Stimulated activated naive CD4-positive, alpha-beta T cell (primary cell): Measurements from ENCODE around the gene PRKAA1.

Experiments used
- DNase-seq, 6 experiments: peaks; one replicate each; lab custom pipeline; 2025; lab: John Stamatoyannopoulos, UW

PRKAA1 gene

DNA sequence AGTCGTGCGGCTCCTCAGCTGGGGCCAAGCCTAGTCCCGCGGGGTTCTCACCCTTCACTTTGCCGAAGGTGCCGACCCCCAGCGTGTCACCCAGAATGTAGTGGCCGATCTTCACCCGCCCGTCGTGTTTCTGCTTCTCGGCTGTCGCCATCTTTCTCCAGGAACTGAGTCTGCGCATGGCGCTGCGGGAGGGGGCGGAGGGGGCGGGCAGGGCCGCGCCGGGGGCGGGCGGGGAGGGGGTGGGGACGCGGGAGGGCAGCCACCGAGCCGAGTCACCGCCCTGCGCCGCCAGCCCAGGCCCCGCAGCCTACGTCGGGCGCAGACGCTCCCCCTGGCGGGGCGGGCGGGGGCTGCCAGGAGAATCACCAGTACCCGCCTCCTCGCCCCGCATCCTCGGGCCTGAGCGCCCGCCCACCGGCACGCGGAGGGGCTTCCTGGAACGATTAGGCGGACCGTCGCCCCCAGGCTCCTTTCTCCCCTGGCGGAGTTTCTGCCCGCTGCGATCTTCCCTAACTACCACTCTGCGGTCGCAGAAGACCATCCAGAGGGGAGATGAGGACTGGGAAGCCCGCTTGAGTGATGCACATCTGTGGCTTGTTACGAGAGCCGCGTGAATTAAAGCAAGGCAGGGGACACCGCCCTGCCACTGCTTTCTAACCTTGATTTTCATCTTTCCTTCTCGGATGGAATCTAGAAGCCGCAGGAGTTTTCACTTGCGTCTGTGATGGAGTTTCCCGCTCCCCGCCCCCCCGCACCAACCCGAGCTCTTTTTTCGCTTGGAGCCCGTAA is at the start of gene PRKAA1:
TSS of gene PRKAA1 (minus strand) at position 363 of the 789 bp plus-strand sequence. CDS start at position 178, 185 bp downstream.
- DNase-seq = peak; percentile 84 to 91 (median 88)

DNA sequence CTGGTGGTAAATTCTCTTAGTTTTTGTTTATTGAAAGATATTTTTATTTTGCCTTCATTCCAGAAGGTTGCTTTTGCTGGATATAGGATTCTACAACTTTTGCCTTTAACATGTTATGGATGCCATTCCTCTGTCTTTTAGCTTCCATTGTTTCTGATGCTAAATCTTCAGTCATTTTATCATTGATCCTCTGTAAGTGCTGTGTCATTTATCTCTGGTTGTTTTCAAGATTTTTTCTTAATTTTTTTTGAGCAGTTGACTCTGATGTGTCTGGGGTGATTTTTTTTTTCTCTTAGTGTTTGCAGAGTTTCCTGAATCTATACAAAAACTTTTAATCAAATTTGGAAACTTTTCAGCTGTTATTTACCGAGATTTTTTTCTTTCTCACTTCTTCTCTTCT is 49.4 kb upstream of the PRKAA1 start:
- no peak for DNase-seq

DNA sequence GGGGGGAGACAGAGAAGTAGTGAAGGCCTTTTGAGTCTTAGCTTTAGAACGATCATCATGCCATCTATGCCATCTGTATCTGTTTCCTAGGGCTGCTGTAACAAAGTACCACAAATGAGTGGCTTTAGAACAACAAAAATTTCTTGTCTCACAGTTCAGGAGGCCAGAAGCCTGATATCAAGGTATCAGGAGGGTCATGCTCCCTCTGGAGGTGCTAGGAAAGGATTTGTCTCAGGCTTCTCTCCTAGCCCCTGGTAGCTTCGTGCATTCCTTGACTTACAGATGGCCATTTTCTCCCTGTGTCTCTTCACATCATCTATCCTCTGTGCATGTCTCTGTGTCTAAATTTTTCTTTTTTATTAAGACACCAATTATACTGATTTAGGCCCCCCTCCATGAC is 48.2 kb upstream of the PRKAA1 start:
- no peak for DNase-seq

DNA sequence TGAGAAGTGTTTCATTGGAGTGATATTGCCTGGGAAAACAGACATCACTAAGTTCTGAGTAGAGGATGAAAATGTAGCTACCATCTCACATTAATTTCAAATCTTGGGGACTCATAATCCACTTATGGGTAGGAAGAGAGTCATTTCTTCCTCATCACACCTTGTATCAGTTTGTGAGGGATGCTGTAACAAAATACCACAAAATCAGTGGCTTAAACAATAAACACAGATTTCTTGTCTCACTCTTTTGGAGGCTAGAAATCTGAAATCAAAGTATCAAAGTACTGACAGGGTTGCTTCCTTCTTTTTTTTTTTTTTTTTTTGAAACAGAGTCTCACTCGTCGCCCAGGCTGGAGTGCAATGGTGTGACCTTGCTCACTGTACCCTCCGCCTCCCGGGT is 46.4 kb upstream of the PRKAA1 start:
- no peak for DNase-seq

DNA sequence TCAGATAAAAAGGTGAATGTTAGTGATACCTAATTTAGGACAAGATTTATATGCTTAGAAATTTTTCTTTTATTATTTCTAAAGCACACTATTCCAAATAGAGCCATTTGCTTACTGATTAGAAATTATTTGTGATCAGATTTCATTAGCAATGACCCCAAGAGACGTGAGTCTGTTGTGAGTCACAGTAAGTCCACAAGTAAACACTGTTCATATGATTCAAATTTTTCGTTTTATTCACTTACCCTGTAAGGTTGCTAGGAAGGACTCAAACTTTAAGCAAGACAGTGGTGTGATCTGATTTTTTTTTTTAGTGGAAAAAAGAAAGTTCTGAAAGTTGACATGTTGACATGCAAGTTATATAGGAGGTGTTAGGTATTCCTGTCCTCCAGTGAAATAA is 44.2 kb upstream of the PRKAA1 start:
- DNase-seq = no peak

DNA sequence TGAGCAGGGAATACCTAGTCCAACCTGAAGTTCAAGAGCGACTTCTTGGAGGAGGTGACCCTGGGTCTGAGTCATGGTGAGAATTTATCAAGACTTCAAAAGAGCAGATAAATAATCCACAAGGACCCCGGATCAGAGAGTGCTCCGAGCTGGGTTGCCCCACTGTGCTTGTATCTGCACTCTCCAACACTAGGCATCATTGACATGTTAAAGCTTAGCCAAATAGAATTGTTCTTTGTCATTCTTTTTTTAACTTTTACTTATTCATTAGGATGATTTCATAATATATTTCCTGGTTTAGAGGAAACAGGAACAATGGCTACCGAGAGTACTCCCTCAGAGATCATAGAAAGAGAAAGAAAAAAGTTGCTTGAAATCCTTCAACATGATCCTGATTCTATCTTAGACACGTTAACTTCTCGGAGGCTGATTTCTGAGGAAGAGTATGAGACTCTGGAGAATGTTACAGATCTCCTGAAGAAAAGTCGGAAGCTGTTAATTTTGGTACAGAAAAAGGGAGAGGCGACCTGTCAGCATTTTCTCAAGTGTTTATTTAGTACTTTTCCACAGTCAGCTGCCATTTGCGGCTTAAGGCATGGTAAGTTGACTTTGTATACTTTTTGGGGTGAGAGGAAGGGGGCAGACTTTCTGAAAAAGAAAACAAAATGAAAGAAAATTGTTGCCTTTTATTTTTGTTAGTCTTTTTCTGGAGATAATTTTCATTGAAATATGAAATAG is 43.1 kb upstream of the PRKAA1 start, which contains the start of gene CARD6:
TSS of gene CARD6 (plus strand) at position 300 of the 738 bp plus-strand sequence. CDS start at position 316, 16 bp downstream.
- peak in 2 of 6 experiments; percentile 8 to 9 for DNase-seq

DNA sequence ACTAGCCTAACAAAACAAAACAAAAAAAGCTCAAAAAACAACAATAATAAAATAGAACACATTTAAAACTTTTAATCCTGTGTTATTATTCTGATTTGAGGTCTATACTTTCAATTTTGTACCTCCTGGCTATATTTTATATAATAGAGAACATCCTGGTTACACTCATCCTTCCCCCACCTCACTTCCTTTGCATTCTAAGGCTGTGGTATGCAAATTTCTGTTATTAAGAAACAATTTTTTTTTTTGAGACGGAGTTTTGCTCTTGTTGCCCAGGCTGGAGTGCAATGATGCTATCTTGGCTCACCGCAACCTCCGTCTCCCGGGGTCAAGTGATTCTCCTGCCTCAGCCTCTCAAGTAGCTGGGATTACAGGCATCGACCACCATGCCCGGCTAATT is 39.9 kb upstream of the PRKAA1 start:
- DNase-seq = peak in 1 of 6 experiments; percentile 4

DNA sequence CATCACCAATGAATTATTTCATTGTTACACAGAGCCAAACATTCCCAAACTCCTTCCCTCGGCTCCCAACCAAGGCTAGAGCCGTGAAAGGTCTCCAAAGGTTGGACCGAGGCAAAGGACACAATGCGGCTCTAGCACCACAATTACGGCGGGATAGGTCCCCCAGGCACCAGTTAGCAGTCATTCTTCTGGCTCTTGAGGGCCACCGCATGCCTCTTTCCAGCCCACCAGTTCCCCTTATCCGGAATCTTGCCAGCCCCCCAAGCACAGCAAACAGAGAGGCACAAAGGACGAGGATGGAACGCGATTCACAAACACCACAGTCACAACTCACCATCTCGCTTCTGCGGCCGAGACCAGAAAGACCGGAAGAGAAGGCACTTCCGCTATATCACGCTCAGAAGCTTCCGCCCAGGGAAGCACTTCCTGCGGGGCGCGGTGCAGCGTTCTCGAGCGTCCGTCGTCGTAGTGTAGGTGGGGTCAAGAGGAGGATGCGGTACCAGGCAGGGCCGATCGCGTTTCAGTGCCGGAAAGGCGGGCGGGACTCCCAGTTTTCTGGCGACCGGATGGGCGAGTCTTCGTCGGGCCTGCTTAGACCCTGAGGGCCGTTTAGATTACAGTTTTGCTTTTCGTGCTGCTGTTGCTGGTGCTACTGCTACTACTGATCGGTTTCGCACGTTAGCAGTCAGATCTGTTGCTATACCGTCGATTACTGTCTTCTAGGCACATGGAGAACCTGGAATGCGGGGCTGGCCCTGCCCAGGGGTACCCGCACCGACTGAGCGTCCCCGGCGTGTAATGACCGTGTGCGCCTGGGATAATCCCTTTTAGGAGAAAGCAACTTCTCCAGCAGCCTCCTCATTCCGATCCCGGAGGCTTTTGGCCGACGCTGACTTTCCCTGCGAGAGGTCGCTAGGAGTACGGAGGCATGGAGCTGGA is 36.9 kb upstream of the PRKAA1 start, which contains the start of gene RPL37:
TSS of gene RPL37 (minus strand) at position 374 of the 939 bp plus-strand sequence. CDS start at position 337, 37 bp downstream.
- peak; percentile 79 to 90 (median 84) for DNase-seq

DNA sequence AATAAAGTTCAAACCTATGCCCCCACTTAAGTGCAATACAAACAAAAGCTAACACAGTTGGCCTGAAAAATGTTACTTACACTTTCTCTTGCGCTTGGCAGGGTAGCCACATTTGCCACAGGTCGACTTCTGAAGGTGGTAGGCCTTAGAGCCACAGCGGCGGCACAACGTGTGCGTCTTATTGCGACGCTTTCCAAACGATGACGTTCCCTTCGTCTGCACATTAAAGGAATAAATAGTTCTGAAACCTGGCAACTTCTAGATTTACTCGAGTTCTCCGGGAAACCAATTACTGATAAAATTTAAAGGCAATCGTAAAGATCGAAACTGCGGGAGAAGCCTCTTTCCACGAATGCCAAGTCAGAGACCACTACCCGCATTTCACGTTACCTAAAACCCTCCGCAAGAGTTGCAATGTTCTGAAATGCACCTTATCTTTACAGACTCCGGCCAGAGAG is 36.2 kb upstream of the PRKAA1 start:
- peak; percentile 47 to 87 (median 66) for DNase-seq

DNA sequence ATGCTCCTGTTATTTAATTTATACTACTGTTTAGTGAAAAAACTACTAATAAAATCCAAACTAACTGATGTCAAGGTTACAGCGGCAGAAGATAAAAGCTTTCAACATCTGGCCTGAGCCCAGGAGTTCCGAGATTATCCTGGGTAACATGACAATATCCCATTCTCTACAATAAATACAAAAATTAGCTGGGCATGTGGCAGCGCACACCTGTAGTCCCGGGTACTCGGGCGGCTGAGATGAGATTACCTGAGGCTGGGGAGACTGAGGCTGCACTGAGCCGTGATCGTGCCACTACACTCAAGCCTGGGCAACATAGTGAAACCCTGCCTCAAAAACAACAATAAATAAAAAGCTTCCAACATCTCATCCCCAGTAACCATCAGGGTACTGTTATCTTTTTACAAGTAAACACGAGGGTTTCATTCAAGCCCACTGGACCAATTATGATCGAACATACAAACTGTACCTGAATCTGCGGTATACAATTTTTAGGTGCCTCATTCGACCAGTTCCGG is 35.6 kb upstream of the PRKAA1 start:
- no peak for DNase-seq

DNA sequence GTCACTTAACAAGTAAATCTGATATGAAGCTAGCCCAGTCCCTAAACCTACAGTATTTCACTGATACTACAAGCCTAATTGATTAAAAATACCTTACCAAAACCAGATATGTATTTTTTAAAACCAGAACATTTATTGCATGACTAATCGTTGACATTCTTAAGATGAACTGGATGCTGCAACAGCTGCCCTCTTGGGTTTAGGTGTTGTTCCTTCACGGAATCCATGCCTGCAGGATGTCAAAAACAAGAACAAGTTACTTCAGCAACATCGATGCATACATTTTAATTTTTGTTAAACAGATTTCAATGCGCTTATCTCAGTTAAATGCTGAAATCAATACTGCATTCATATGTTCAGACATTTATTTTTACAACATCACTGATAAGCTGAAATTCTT is 34.2 kb upstream of the PRKAA1 start:
- DNase-seq = no peak

DNA sequence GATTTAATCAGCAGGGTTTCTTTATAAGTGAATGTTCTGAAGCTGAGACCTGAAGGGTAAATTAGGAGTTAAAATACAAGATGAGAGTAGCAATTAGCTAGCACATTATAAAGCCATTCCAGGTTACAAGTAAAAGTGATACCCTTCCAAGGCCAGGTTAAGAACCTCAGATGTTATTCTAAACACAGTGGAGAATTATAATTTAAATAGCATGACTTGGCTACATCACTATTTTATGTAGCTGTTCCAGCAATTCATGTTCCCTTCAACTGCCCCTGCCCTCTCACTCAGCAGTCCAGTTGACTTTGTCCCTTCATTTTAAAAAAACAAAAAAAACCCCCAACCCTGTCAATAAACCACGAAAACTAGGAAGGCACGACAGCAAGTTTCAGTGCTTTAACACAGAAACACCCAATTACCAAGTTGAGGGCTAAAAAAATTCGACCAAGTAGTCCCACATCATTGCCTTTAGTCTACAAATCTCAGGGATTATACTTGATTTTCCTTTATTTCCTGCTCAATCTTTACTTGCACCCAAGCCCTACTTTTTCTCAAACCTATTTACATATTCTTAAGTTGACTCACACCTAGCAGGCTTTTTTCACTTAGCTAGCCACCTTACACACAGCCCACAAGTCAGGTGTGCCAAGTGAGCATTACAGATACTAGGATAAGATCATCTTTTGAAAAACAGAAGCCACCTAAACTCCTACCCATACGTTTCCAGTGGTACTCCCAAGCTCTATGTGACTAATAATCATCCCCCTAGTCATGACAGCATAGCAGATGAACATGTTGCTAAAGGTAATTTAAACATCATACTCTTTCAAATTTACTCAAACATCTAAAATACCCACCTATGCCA is 33.4 kb upstream of the PRKAA1 start:
- DNase-seq = no peak

DNA sequence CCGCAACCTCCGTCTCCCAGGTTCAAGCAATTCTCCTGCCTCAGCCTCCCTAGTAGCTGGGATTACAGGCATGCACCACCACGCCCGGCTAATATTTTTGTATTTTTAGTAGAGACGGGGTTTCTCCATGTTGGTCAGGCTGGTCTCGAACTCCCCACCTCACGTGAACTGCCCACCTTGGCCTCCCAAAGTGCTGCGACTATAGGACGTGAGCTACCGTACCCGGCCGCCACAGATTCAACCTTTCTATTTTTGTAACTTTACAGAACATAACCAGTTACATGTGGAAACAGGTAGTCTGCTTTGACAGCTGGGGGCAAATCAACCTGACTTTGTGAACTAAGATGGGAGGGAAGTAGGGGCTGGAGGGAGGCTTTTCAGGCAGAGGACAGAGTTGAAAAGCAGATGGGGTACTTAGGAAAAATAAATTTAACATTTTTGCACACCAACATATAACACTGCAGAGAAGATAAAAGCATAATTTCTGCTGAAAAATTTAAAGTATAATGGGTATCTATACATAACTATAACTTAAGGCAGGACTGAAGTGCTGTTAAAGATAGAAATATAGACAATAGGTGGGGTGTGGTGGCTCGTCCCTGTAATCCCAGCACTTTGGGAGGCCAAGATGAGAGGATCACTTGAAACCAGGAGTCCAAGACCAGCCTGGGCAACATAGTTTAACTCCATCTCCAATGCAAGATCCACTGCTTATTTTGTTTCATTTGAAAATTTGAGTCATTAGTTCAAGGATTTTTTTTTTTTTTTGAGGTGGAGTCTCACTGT is 31.8 kb upstream of the PRKAA1 start:
- no peak for DNase-seq

DNA sequence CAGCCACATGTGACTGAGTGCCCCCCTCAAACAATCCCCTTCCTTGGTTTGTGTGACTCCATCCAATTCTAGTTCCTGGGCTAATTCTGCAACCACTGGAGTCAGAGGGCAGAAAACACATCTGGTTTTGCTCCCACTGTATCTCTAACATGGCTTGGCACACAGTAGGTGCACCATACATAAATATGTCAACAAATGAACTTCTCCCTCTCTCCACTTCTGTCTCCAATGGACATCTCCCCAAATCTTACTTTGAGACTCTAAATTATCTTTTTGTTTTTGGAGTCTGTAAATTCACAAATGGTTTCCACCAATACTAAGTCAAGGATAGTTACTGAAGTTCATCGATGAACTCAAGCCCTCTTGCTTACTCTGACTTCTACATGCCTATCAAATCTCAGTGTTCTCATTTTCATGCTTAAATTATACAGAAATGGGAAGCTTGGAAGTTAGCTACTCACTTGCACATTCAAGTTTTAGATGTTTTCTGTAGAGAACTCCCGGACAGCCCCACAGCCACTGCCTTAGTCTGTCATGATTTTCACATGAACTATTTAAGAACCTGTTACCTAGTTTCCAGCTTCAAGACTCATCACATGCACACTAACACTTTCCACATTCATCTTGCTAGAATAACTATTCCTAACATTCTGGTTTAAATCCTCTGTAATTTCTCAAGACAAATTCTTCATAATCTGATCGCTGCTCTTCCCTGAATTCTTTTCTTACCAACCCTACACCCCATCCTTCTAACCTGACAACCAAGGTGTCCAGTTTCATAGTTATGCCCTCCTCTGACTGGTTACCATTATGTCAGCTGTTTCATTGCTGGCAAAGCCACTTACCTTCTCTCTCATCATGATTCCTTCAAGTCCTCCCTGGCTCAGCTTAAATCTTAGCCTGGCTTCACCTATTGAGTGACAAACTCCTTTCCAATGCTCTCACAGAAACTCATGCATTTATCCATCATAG is 30.8 kb upstream of the PRKAA1 start:
- no peak for DNase-seq

DNA sequence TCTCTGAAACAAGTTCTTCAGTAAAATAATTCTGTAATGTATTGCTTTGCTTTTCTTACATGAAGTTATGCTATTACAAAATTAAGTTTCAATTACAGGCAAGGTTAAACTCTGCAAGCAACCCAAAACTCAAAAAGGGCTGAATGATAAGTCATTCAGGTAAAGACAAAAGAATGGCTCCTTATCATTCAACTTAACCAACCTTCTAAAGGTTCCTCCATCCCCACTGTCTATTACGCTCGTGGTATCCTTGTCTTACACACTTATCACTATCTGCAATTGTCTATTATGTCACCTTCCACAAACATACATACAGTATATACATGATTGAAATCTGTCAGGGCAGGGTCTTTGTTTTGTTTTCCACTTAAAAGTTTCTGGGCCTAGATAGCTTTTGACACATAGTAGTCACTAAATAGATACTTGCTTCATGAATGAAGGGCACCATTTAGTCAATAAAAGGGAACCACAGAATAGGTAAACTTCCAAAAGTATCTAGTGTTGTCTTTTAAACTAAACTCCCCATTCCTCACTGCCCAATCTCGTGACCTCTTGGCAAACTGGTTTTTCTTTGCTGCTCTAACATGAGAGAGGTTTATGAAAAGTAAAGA is 30.0 kb upstream of the PRKAA1 start:
- peak in 1 of 6 experiments; percentile 14 for DNase-seq

DNA sequence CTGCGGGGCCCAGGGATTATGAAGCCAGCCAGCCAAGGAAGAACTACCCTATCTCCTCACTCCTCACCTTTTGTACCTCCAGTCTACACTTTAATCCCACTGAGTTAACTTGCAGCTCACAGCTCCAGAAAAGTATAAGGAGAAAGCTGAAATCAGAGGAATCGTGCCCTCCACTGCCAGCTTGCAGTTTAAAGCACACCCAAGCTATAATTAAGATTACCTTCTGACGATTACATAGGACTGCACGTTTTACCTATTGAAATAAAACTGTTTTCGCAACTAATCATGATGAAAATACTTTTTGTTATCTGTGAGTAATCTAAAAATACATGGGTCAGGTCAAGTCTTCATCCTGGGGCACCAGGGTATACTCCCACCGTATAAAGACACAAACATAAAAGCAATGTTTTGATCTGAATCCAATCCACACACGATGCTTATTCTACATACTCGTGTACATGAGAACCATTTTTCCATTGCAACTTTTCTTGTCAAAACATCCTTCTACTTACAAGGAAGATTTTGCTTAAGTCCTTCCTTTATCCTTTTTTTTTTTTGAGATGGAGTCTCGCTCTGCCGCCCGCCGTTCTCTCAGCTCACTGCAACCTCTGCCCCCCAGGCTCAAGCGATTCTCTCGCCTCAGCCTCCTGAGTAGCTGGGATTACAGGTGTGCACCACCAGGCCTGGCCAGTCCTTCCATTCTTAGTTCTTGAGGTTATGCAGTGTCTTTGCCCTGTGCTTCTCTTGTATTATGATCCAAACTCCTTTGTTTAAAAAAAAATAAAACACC is 29.2 kb upstream of the PRKAA1 start:
- DNase-seq = no peak

DNA sequence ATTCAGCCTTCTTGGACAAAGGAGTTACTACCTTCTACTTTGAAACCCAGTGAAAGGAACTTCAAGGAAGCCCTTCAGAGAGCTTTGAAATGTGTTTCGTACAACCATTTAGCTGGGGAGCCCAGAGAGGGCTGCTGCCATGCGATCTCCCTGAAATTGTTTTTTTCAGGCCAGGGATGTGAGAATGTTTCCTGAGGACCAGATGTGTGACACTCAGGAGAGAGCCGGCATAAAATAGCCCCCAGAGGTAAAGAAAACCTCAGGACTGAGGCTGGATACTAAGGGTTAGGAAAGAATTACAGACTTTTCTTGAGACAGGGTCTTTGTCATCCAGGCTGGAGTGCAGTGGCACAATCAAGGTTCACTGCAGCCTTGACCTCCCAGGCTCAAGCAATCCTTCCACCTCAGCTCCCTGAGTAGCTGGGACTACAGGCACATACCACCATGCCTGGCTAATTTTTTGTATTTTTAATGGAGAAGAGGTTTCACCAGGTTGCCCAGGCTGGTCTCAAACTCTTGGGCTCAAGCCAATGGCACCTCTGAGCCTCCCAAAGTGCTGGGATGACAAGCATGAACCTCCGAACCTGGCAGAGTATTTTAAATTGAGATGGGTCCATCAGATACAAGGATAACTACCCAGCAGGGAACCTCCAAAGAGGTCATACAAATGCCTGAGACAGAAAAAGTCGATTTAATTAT is 28.5 kb upstream of the PRKAA1 start:
- no peak for DNase-seq
